GM12872 (cell line): ENCODE measurements around the gene HSPD1.

Experiments
- CTCF ChIP-seq: IDR thresholded peaks from 3 replicates; pipeline ENCODE4 v1.5.1; 2011; ENCODE audit warnings: low read depth, mild to moderate bottlenecking, low read length, moderate library complexity; ENCODE audit not compliant: insufficient read depth

Gene HSPD1

GRCh38 chr2:197516393-197516761, 16.7 kb upstream of the HSPD1 start:
- no peak for TF ChIP-seq CTCF

GRCh38 chr2:197515739-197516392, 16.2 kb upstream of the HSPD1 start, which contains the start of gene MOB4:
Gene MOB4, plus strand, starts transcription at chr2:197516066. Its CDS starts 21 bp downstream, at chr2:197516087.
- TF ChIP-seq CTCF, result no peak

GRCh38 chr2:197515315-197515738, 15.7 kb upstream of the HSPD1 start:
- TF ChIP-seq CTCF, result no peak

GRCh38 chr2:197514754-197515153, 15.1 kb upstream of the HSPD1 start:
- TF ChIP-seq CTCF, result no peak

GRCh38 chr2:197513915-197514314, 14.3 kb upstream of the HSPD1 start:
- TF ChIP-seq CTCF, result no peak

- no peak for TF ChIP-seq CTCF
Measured at GRCh38 chr2:197506658-197507057, 7.0 kb upstream of the HSPD1 start.

GRCh38 chr2:197504512-197504911, 4.9 kb upstream of the HSPD1 start:
- TF ChIP-seq CTCF, result no peak
